HCT116 (cell line): ENCODE results near the gene ACTR6. TPM values are rescaled to one million over a fixed set of nuclear protein-coding genes. Genes with fewer than 3 reads are reported as not detected.

Experiments used
- ATAC-seq: fragments of 200-7000 bp; cut with Tn5 transposase; 2 replicates; pipeline ENCODE4 v1.9.1; 2020; ENCODE audit warnings: mild to moderate bottlenecking, moderate library complexity
- BruUV-seq: library from RNA; stranded (reverse); fragments of 400-500 nt; replicated peaks from 2 replicates; lab custom pipeline; 2021; lab: Mats Ljungman, UMichigan
- CTCF ChIA-PET: fragments of 300-600 bp; sonication (Branson Sonifier 250); formaldehyde crosslinking; loops from one replicate; lab custom pipeline; 2021; ENCODE audit warnings: antibody characterized with exemption; lab: Charles Lee
- POLR2A ChIA-PET: fragments of 300-600, 350-600 bp; sonication (Branson Sonifier 250); formaldehyde crosslinking; loops from one replicate; lab custom pipeline; 2021; ENCODE audit warnings: antibody characterized with exemption; lab: Charles Lee
- RAD21 ChIA-PET, 2 experiments: fragments of 300-600 bp; sonication (Branson Sonifier 250); formaldehyde crosslinking; loops; one replicate each; lab custom pipeline; 2023; ENCODE audit warnings: low total read pairs in 2 of 2; ENCODE audit not compliant: uncharacterized antibody in 2 of 2, unreplicated experiment in 2 of 2, low non-redundant PET in 1 of 2; lab: Charles Lee
- DNase-seq: peaks from one replicate; pipeline ENCODE4 v3.0.0-alpha.2; 2010; ENCODE audit warnings: low read depth, low spot score
- H2AFZ ChIP-seq: fragments of 200-600 bp; shearing (Covaris generic), sonication (generic); 2 replicates; pipeline ENCODE4 v1.6.1; 2017; ENCODE audit warnings: low read depth, mixed run types, mixed read lengths, antibody characterized with exemption, low read length; ENCODE audit not compliant: poor library complexity, severe bottlenecking
- H3K27ac ChIP-seq: 2 replicates; pipeline ENCODE4 v1.5.1; 2012; ENCODE audit warnings: low read depth, low read length
- H3K27me3 ChIP-seq: fragments of 200-600 bp; sonication (generic); 2 replicates; pipeline ENCODE4 v1.6.1; 2016; ENCODE audit warnings: mixed run types, low read length, mixed read lengths; ENCODE audit not compliant: insufficient read depth
- H3K36me3 ChIP-seq, 2 experiments: fragments of 200-500 bp in 1 of 2; fragments of 200-600 bp in 1 of 2; sonication (Bioruptor generic) in 1 of 2; sonication (generic) in 1 of 2; 2 replicates each; pipeline versions ENCODE4 v1.5.1 to v1.6.1; 2014 to 2016; ENCODE audit warnings: low read length in 2 of 2, inconsistent platforms in 1 of 2, mixed read lengths in 1 of 2, mixed run types in 1 of 2; ENCODE audit not compliant: insufficient read depth in 2 of 2, control insufficient read depth in 1 of 2
- H3K4me1 ChIP-seq, 2 experiments: fragments of 200-600 bp in 1 of 2; sonication (generic) in 1 of 2; 2 replicates each; pipeline versions ENCODE4 v1.5.1 to v1.6.1; 2012 to 2017; ENCODE audit warnings: low read length in 2 of 2, inconsistent platforms in 1 of 2, mild to moderate bottlenecking in 1 of 2, mixed read lengths in 1 of 2, mixed run types in 1 of 2, moderate library complexity in 1 of 2; ENCODE audit not compliant: insufficient read depth in 2 of 2, control insufficient read depth in 1 of 2
- H3K4me2 ChIP-seq: fragments of 200-600 bp; sonication (generic); 2 replicates; pipeline ENCODE4 v1.6.1; 2017; ENCODE audit warnings: mixed run types, low read length, mixed read lengths
- H3K4me3 ChIP-seq, 2 experiments: fragments of 200-600 bp in 1 of 2; sonication (generic) in 1 of 2; replicated peaks in 1 of 2; 2 replicates each; pipeline ENCODE4 v1.5.1; 2011 to 2016; ENCODE audit warnings: low read length in 2 of 2, control low read depth in 1 of 2, low read depth in 1 of 2, mild to moderate bottlenecking in 1 of 2, mixed read lengths in 1 of 2, mixed run types in 1 of 2
- H3K79me2 ChIP-seq: fragments of 200-600 bp; sonication (generic); 2 replicates; pipeline ENCODE4 v1.6.1; 2017; ENCODE audit warnings: mild to moderate bottlenecking, mixed run types, low read length, moderate library complexity, mixed read lengths; ENCODE audit not compliant: insufficient read depth
- H3K9ac ChIP-seq: fragments of 200-600 bp; sonication (generic); 2 replicates; pipeline ENCODE4 v1.6.1; 2016; ENCODE audit warnings: low read length, mixed read lengths
- H3K9me2 ChIP-seq: fragments of 200-600 bp; sonication (generic), shearing (Covaris generic); 2 replicates; pipeline ENCODE4 v1.6.1; 2017; ENCODE audit warnings: mixed run types, mild to moderate bottlenecking, moderate library complexity; ENCODE audit not compliant: insufficient read depth
- H3K9me3 ChIP-seq, 2 experiments: fragments of 200-500 bp in 1 of 2; fragments of 200-600 bp in 1 of 2; sonication (Bioruptor generic) in 1 of 2; sonication (generic) in 1 of 2; 2 replicates each; pipeline ENCODE4 v1.6.1; 2014 to 2017; ENCODE audit warnings: low read length in 2 of 2, mixed read lengths in 2 of 2, inconsistent platforms in 1 of 2, low read depth in 1 of 2, mild to moderate bottlenecking in 1 of 2, mixed run types in 1 of 2, moderate library complexity in 1 of 2; ENCODE audit not compliant: control insufficient read depth in 1 of 2, insufficient read depth in 1 of 2
- H4K20me1 ChIP-seq: fragments of 200-600 bp; sonication (generic), shearing (Covaris generic); 2 replicates; pipeline ENCODE4 v1.6.1; 2017; ENCODE audit warnings: mixed run types, mild to moderate bottlenecking, moderate library complexity; ENCODE audit not compliant: insufficient read depth
- ATF3 ChIP-seq: IDR thresholded peaks from 2 replicates; pipeline ENCODE4 v1.6.1; 2012
- CEBPB ChIP-seq: IDR thresholded peaks from 2 replicates; pipeline ENCODE4 v1.6.1; 2012; ENCODE audit warnings: low read depth
- ELF1 ChIP-seq: IDR thresholded peaks from 2 replicates; pipeline ENCODE4 v1.6.1; 2012; ENCODE audit warnings: low read depth, borderline replicate concordance
- JUND ChIP-seq: IDR thresholded peaks from 2 replicates; pipeline ENCODE4 v1.6.1; 2012
- MAX ChIP-seq: IDR thresholded peaks from 2 replicates; pipeline ENCODE4 v1.6.1; 2012
- POLR2AphosphoS5 ChIP-seq: IDR thresholded peaks from 2 replicates; pipeline ENCODE4 v1.6.1; 2011; ENCODE audit warnings: mild to moderate bottlenecking, low read depth, low read length, moderate library complexity
- REST ChIP-seq: IDR thresholded peaks from 2 replicates; pipeline ENCODE4 v1.6.1; 2012; ENCODE audit warnings: low read depth
- SIN3A ChIP-seq: IDR thresholded peaks from 2 replicates; pipeline ENCODE4 v1.6.1; 2012; ENCODE audit warnings: low read depth
- SRF ChIP-seq: IDR thresholded peaks from 2 replicates; pipeline ENCODE4 v1.6.1; 2012; ENCODE audit warnings: low read depth
- intact Hi-C: fragments of 100-400 bp; cut with micrococcal nuclease; formaldehyde crosslinking; loops from 2 replicates; pipeline ENCODE4 v1.10.0; 2022
- total RNA-seq: library from RNA; stranded (reverse); gene quantifications from one replicate; pipeline ENCODE4 v1.2.1, GENCODE V29; 2021; ENCODE audit not compliant: unreplicated experiment

The ACTR6 gene
- total RNA-seq, 1 experiment from 2014 or later, result 40.4 TPM

GRCh38 chr12:100199023-100199346 lies 1.6 kb upstream of the ACTR6 start:
- ChIA-PET RAD21 (no interaction called here), CTCF (interaction anchor here (1.5 kb wide), 1 partner anchor 44 kb away, joined by 3 read pairs; no protein-coding TSS in a partner anchor), POLR2A (no interaction called here)
- Histone ChIP-seq H3K4me3 (peak overlapping the region; percentile 84 to 94), H3K36me3 (peaks cover 0 to 14% of the 10 kb centered on the region in 2 experiments; a peak in 1 of 4 replicates), H3K9me2 (no peaks in the 10 kb centered on the region), H3K27me3 (no peaks in the 10 kb centered on the region), H3K9ac (peak overlapping the region; percentile 77), H2AFZ (no peak overlapping the region), H4K20me1 (no peaks in the 10 kb centered on the region), H3K27ac (peak overlapping the region; percentile 72), H3K4me2 (peak overlapping the region; percentile 79), H3K4me1 (peaks cover 8 to 34% of the 10 kb centered on the region in 2 experiments), H3K9me3 (no peaks in the 10 kb centered on the region), H3K79me2 (peaks cover 26% of the 10 kb centered on the region)
- DNase-seq (no peak), ATAC-seq (peak; percentile 2)
- intact Hi-C loops, result no loop called here
- no TSS peak for BruUV-seq
- no peak for TF ChIP-seq ELF1
- TF ChIP-seq CEBPB, result no peak
- TF ChIP-seq ATF3, result no peak
- TF ChIP-seq SIN3A, result no peak
- no peak for TF ChIP-seq POLR2AphosphoS5
- TF ChIP-seq SRF, result no peak
- TF ChIP-seq MAX, result no peak
- TF ChIP-seq JUND, result no peak
- no peak for TF ChIP-seq REST
